Suppressor macrophage (primary cell): Measurements from ENCODE around the gene EVI5L.

Experiments used
- DNase-seq, 4 experiments: peaks; one replicate each; pipeline ENCODE4 v3.0.0-alpha.2; 2020 to 2022

The EVI5L gene

GRCh38 chr19:7817801-7818200 is 12.2 kb upstream of the EVI5L start:
- peak; percentile 66 to 80 (median 74) for DNase-seq

GRCh38 chr19:7818806-7819205 is 11.2 kb upstream of the EVI5L start:
- no peak for DNase-seq

GRCh38 chr19:7819337-7819736 is 10.7 kb upstream of the EVI5L start:
- no peak for DNase-seq

GRCh38 chr19:7820588-7820987 is 9.4 kb upstream of the EVI5L start:
- DNase-seq: no peak

GRCh38 chr19:7822910-7823515 is 7.0 kb upstream of the EVI5L start:
- no peak for DNase-seq

- no peak for DNase-seq
These were observed 6.2 kb upstream of the EVI5L start for GRCh38 chr19:7823686-7824301.

- peak in 1 of 4 experiments; percentile 4 for DNase-seq
These were observed 875 bp upstream of the EVI5L start for GRCh38 chr19:7829166-7829520.

- DNase-seq: no peak
These were observed 304 bp downstream of the EVI5L start for GRCh38 chr19:7830272-7830771.

GRCh38 chr19:7830823-7831222 is 805 bp downstream of the EVI5L start:
- DNase-seq: no peak

- DNase-seq: no peak
These were observed 1.4 kb downstream of the EVI5L start for GRCh38 chr19:7831452-7831851.

- DNase-seq: no peak
These were observed 2.0 kb downstream of the EVI5L start for GRCh38 chr19:7832009-7832408.

- no peak for DNase-seq
These were observed 2.8 kb downstream of the EVI5L start for GRCh38 chr19:7832781-7833180.

GRCh38 chr19:7833225-7834099 is 3.4 kb downstream of the EVI5L start:
- no peak for DNase-seq

- DNase-seq: no peak
These were observed 9.5 kb downstream of the EVI5L start for GRCh38 chr19:7839476-7839875.

GRCh38 chr19:7840629-7841028 is 10.6 kb downstream of the EVI5L start:
- DNase-seq: no peak

- no peak for DNase-seq
These were observed 12.0 kb downstream of the EVI5L start for GRCh38 chr19:7841751-7842660.

- no peak for DNase-seq
These were observed 12.8 kb downstream of the EVI5L start for GRCh38 chr19:7842661-7843294.

- DNase-seq: no peak
These were observed 13.5 kb downstream of the EVI5L start for GRCh38 chr19:7843521-7843920.

- no peak for DNase-seq
These were observed 14.4 kb downstream of the EVI5L start for GRCh38 chr19:7844405-7844804.

GRCh38 chr19:7844951-7845350 is 14.9 kb downstream of the EVI5L start:
- no peak for DNase-seq

- no peak for DNase-seq
These were observed 15.6 kb downstream of the EVI5L start for GRCh38 chr19:7845390-7846154.
